ENCODE data around the gene IL1RN. TPM values are rescaled to one million over a fixed set of nuclear protein-coding genes. Genes with fewer than 3 reads are reported as not detected.

IL1RN gene
- total and polyA plus RNA-seq, 10 of the 15 experiments (the other 5 are each of a cell fraction or from before 2014, with no cell fraction given), result 0.04 TPM; not detected in 7

DNA sequence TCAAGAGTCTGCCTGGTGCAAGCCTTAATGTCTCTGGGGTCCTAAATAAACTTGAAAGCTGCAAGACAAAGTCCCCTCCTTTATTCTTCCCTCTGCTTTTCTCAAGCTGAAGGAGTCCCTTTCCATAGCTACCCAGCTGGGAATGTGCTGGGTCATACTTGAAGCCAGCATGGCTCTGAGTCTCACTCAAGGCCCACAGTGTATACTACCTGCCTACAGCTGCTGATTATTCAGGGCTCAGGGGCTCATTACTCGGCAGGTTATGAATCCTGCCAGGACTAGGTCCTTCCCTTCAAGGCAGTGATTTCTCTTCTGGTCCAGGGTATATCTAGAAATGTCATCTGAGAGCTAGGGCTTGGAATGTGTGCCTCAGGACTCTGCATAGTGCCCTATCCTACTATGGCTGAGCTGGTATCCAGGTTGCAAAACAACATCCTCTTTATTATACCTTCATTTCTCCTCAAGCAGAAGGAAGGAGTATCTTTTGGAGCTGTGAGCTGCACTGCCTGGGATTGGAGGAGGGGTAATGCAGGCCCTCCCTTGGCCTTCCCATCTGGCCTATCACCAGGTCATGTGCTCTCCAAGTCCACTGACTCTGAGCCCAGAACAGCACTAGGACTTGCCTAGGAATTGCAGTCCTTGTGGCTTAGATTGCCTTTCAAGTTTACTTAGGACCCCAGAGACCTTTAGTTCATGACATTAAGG lies 22.3 kb downstream of the IL1RN start:
- Histone ChIP-seq H3K9ac (ENCODE audit: control insufficient read depth, insufficient read depth, low read length) (no peak overlapping the region), H3K4me2 (ENCODE audit: control insufficient read depth, insufficient read depth) (no peak overlapping the region), H3K27me3 (replicated peaks in 1 of 2; ENCODE audit: control insufficient read depth in 2 of 2, insufficient read depth in 2 of 2, low read length in 1 of 2) (no peaks in the 10 kb centered on the region), H3K9me3 (replicated peaks; ENCODE audit: control insufficient read depth, insufficient read depth, low read length) (no peaks in the 10 kb centered on the region), H4K20me1 (ENCODE audit: control insufficient read depth, insufficient read depth) (no peaks in the 10 kb centered on the region), H3K4me1 (ENCODE audit: control insufficient read depth, insufficient read depth, low read length) (no peaks in the 10 kb centered on the region), H2AFZ (ENCODE audit: control insufficient read depth, low read depth, low read length) (no peak overlapping the region), H3K27ac (ENCODE audit: control insufficient read depth, insufficient read depth) (no peak overlapping the region), H3K4me3 (no peak overlapping the region), H3K79me2 (ENCODE audit: control insufficient read depth, insufficient read depth, low read length) (no peaks in the 10 kb centered on the region), H3K36me3 (ENCODE audit: control insufficient read depth in 2 of 2, insufficient read depth in 2 of 2, low read length in 1 of 2) (no peaks in the 10 kb centered on the region)
- CTCF ChIA-PET, result interaction anchor here (0.6 to 1.7 kb wide), 4 partner anchors 11 to 296 kb away, joined by 3 to 8 read pairs (median 4); partner anchors contain the start of gene PSD4
- SMC1A ChIA-PET (ENCODE audit: uncharacterized antibody, unreplicated experiment), result interaction anchor here (1.1 kb wide), 1 partner anchor 16 kb away, joined by 3 read pairs; no protein-coding TSS in a partner anchor
- RAD21 ChIA-PET (ENCODE audit: unreplicated experiment), result interaction anchor here (1.1 kb wide), 1 partner anchor 11 kb away, joined by 5 read pairs; no protein-coding TSS in a partner anchor
- FAIRE-seq (no peak), ATAC-seq (no peak), DNase-seq (ENCODE audit: low read depth, low spot score) (no peak)
- intact Hi-C loops (cut with micrococcal nuclease; ENCODE audit: unreplicated experiment), result no loop called here
- POLR2A ChIA-PET, result no interaction called here
- no peak for TF ChIP-seq ATF7 (IDR thresholded peaks at IDR 0.05; ENCODE audit: low read depth)
- WGBS (ENCODE audit: insufficient coverage, insufficient replicate concordance, low lambda C conversion rate, missing lambda C conversion rate), result 100% methylated on average over 1 of the region's 1 CpG
- no TSS peak for BruUV-seq (replicated peaks)
- in situ Hi-C loops (cut with MboI), result no loop called here

- no TSS peak for BruUV-seq (replicated peaks)
- no peak for TF ChIP-seq SPI1 (IDR thresholded peaks at IDR 0.05; ENCODE audit: borderline replicate concordance, insufficient read depth, low read depth, low read length)
- no peak for TF ChIP-seq FOXM1 (IDR thresholded peaks at IDR 0.05; ENCODE audit: low read depth, low read length)
- TF ChIP-seq, protein P1, sequence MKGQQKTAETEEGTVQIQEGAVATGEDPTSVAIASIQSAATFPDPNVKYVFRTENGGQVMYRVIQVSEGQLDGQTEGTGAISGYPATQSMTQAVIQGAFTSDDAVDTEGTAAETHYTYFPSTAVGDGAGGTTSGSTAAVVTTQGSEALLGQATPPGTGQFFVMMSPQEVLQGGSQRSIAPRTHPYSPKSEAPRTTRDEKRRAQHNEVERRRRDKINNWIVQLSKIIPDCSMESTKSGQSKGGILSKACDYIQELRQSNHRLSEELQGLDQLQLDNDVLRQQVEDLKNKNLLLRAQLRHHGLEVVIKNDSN (IDR thresholded peaks at IDR 0.05; ENCODE audit: borderline replicate concordance, extremely low read length, insufficient read depth, low read depth, low read length), result no peak
- TF ChIP-seq FOXK2 (IDR thresholded peaks at IDR 0.05), result no peak
- no peak for TF ChIP-seq TCF12 (IDR thresholded peaks at IDR 0.05; ENCODE audit: low read depth, low read length)
- no peak for TF ChIP-seq WRNIP1 (IDR thresholded peaks at IDR 0.05; ENCODE audit: borderline replicate concordance, low read depth, low read length)
- no peak for TF ChIP-seq NBN (IDR thresholded peaks at IDR 0.05)
- TF ChIP-seq RUNX3 (IDR thresholded peaks at IDR 0.05; ENCODE audit: low read length), result no peak
- no peak for TF ChIP-seq ZSCAN29 (IDR thresholded peaks at IDR 0.05)
- TF ChIP-seq RCOR1 (conservative IDR thresholded peaks at IDR 0.05; ENCODE audit: low read depth, low read length), result no peak
- TF ChIP-seq, protein P2, sequence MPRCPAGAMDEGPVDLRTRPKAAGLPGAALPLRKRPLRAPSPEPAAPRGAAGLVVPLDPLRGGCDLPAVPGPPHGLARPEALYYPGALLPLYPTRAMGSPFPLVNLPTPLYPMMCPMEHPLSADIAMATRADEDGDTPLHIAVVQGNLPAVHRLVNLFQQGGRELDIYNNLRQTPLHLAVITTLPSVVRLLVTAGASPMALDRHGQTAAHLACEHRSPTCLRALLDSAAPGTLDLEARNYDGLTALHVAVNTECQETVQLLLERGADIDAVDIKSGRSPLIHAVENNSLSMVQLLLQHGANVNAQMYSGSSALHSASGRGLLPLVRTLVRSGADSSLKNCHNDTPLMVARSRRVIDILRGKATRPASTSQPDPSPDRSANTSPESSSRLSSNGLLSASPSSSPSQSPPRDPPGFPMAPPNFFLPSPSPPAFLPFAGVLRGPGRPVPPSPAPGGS (IDR thresholded peaks at IDR 0.05; ENCODE audit: borderline replicate concordance, insufficient read depth, low read depth, low read length, poor library complexity, severe bottlenecking), result no peak
- TF ChIP-seq GABPA (IDR thresholded peaks at IDR 0.05; ENCODE audit: low read depth), result no peak
- TF ChIP-seq IRF3 (IDR thresholded peaks at IDR 0.05), result no peak
Measured at GRCh38 chr2:113150258-113150601, 22.8 kb downstream of the IL1RN start.

More at GRCh38 chr2:113150258-113150601, 22.8 kb downstream of the IL1RN start:
- Histone ChIP-seq H3K36me3 (ENCODE audit: control insufficient read depth in 2 of 2, insufficient read depth in 2 of 2, low read length in 1 of 2) (no peaks in the 10 kb centered on the region), H4K20me1 (ENCODE audit: control insufficient read depth, insufficient read depth) (no peaks in the 10 kb centered on the region), H3K27me3 (replicated peaks in 1 of 2; ENCODE audit: control insufficient read depth in 2 of 2, insufficient read depth in 2 of 2, low read length in 1 of 2) (no peaks in the 10 kb centered on the region), H3K4me2 (ENCODE audit: control insufficient read depth, insufficient read depth) (no peak overlapping the region), H3K79me2 (ENCODE audit: control insufficient read depth, insufficient read depth, low read length) (no peaks in the 10 kb centered on the region), H3K27ac (ENCODE audit: control insufficient read depth, insufficient read depth) (no peak overlapping the region), H3K4me3 (no peak overlapping the region), H3K9ac (ENCODE audit: control insufficient read depth, insufficient read depth, low read length) (no peak overlapping the region), H3K4me1 (ENCODE audit: control insufficient read depth, insufficient read depth, low read length) (no peaks in the 10 kb centered on the region), H3K9me3 (replicated peaks; ENCODE audit: control insufficient read depth, insufficient read depth, low read length) (no peaks in the 10 kb centered on the region), H2AFZ (ENCODE audit: control insufficient read depth, low read depth, low read length) (no peak overlapping the region)
- intact Hi-C loops (cut with micrococcal nuclease; ENCODE audit: unreplicated experiment), result no loop called here
- POLR2A ChIA-PET, result no interaction called here
- FAIRE-seq, result no peak
- 89% methylated on average over 5 of the region's 5 CpGs for WGBS (ENCODE audit: insufficient coverage, insufficient replicate concordance, low lambda C conversion rate, missing lambda C conversion rate)
- DNase-seq (ENCODE audit: low read depth, low spot score), result no peak
- RAD21 ChIA-PET (ENCODE audit: unreplicated experiment), result interaction anchor here (1.1 kb wide), 1 partner anchor 11 kb away, joined by 5 read pairs; no protein-coding TSS in a partner anchor
- CTCF ChIA-PET, result interaction anchor here (0.5 kb wide), 1 partner anchor 8 kb away, joined by 3 read pairs; no protein-coding TSS in a partner anchor
- SMC1A ChIA-PET (ENCODE audit: uncharacterized antibody, unreplicated experiment), result interaction anchor here (1.1 kb wide), 1 partner anchor 15 kb away, joined by 3 read pairs; no protein-coding TSS in a partner anchor
- ATAC-seq, result no peak
- in situ Hi-C loops (cut with MboI), result no loop called here

Data from GM12878 (cell line).